ENCODE measurements around the gene XDH.

The XDH gene

DNA sequence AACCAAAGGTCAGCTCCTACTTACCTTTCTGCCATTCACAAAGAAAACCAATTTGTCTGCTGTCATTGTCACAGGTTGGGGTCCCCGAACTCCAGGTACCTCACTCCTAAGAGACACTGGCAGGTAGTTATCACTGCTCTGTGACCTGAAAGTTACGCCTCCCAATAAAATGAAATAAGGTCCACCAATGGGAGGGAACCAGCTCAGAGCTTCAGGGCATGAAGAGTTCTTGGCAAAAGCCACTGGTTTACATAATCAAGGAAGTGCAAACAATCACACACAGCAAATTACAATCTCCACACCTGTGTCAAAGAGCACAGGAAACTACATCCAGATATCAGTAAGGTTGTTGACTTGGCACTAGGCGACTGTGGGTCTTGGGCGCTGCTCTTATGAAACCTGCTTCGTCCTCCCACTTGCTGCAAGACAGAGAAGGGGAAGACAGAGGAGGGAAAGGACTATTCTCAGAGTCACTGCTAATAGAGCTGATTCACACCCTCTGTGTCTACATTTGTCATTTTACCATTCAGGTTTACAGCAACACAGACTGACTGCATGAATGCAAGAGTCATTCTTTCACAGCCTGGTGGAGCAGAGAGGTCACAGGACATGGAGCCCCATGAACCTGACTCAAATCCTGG, at the start of gene XDH:
XDH (minus strand) TSS at position 142 of the 641 bp plus-strand sequence; CDS start at position 66, 76 bp downstream.
- no peak for DNase-seq (ENCODE audit: low read depth)

DNA sequence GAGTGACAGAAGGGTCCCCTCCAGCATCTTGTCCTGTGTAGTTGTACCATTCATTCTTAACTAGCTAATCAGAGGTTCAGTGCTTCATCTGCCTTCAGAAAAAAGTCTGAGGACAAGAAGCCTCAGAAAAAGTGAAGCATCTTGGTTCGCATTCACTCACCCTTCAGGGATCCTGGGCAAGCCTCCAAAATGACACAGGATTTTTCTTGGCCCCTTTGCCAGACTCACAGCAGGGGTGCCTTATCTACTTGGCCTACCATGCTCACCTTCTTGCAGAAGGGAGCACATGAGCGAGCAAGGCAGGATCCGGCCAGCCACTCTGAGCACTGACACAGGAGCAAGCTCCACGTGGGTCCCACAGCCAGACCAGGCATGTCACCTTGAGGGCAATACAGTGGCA, 43.1 kb upstream of the XDH start:
- DNase-seq (ENCODE audit: low read depth) = no peak

DNA sequence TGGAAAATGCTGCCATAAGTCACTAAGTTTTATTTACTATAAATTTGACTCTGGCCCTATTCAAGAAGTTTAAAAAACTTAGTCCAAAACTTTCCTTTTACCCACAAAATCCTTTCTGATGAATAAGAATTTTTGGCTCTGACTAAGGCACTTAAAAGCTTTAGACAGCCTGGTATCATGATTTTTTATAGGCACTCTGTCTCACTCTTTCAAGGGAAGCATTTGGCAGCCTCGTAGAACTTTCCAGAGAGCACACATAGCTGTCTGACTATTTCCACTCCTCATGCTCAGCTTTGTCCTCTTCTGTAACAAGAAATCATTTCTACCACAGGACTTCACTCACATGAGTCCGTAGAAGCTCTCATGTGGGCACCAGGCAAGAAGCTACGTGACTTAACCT, 32.3 kb upstream of the XDH start:
- no peak for DNase-seq (ENCODE audit: low read depth)

DNA sequence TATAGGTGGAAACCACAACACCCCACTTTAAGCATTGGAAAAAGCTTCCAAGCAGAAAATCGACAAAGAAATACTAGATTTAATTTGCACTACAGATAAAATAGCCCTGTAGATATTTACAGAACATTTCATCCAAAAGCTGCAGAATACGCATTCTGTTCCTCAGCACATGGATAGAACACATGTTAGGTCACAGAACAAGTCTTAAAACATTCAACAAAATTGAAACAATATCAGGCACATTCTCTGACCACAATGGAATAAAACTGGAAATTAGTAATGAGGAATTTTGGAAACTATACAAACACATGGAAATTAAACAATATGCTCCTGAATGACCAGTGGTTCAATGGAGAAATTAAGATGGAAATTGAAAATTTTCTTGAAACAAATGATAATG, 27.8 kb upstream of the XDH start:
- DNase-seq (ENCODE audit: low read depth) = no peak

DNA sequence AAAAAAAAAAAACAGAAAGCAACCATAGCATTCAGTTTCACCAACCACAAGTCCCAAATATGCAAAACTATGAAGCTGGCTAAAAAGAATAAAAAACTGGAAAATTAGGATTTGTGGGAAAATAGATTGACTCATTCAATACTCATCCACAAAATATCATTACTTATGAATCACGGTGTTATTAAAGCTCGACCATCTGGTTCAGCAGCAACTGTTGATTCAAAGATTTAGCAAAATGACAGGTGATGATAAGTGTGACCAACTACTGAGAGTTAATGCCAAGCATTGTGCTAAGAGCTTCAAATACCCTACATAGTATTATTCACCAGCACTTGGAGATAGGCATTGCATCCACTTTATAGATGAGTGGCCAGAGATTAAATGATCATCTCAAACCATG, 26.2 kb upstream of the XDH start:
- no peak for DNase-seq (ENCODE audit: low read depth)

DNA sequence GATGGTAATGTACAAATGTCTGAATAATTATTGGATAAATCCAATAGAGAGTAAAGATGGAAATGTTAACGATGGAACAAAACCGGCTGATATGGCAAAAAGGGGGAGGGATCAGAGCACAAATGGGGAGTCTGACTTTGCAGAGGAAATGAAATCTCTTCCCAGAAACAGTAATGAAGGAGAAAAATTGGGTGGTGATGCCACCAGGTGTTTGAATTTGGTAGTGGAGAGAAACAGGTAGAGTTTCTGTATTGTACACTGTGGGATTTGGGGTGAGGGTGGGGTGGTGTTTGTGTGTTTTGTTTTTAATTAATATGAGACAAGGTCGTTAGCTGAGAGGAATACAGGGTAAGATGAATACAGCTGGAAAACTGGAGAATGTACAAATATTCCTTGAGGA, 20.4 kb upstream of the XDH start:
- DNase-seq (ENCODE audit: low read depth) = no peak

DNA sequence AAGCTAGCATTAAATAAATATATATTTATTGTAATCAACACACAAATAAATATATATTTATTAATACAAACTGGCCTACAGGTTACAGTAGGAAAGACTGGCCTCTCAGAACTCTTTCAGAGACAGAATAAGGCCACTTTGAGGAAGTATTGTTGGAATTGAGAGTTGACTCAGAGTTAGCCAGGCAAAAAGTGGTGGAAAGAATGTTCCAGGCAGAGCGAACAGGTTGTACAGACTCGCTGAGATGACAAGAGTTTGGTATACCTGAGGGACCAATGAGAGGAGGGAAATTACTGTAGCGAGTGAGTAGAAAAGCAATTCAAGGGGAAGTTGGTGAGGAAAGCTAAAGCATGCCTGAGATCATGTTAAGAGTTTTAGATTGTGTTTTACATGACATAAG, 19.0 kb upstream of the XDH start:
- DNase-seq (ENCODE audit: low read depth) = no peak

DNA sequence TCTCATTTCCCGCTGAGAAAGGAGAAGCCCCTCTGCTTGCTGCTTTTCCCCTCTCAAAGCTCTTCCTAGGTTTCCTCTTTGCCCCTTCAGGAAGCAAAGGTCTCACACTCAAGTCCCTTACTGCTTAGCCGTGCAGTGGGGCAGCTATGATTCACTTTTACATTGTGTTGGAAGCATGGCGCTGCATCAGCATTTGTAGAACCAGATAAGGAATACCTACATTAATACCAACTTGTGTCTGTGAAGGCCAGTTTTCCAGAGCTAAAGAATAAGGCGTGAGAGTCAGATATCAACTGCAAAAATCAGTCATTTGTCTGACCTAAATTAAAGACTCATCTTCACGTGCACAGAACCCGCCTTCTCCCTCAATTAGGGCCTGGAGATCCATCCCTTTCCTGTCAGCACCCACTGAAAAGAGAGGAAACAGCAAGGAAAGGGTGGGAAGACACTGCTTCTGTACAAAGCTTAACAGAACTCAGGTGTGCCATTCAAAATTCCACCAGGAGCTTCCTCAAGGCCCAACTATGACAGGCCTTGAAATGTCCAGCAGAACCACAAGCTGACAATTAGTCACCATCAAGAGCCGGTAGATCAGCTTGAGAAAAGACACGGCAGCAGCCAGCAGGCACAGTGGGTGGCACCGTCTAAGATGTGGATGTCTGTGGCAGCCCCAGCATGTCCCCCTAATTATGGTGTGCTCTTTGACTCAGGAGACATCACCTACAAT, 16.1 kb upstream of the XDH start:
- DNase-seq (ENCODE audit: low read depth) = no peak

DNA sequence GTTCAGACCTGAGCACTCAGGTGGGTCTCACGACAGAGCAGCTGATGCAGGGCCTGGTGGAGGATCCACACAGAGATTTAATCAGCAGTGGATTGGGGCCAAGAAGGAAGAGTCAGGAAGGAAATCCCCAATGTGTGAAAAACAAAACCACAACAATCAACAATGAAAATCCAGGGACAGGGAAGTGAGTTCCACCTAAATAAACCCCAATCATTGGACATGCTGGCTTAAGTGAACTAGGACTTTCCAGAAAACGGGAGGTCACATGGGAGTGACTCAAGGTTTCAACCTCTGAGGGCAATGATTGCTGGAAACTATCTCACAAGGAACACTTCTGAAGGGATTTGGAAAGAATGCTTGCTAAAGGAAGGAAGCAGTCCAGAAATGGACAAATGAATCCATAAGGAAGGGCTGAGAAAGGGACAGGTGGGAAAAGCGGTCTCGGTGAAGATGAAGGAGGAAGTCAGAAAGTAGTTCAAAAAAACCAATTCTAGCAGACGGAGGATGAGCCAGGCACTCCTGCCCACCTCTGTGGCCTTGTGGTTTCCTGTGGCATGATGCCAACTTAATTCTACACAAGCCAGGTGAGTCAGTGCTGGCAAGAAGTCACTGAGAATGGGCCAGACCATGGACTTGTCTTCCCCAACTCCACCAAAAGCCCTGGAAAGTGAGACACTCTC, 15.4 kb upstream of the XDH start:
- peak; percentile 2 for DNase-seq (ENCODE audit: low read depth)

DNA sequence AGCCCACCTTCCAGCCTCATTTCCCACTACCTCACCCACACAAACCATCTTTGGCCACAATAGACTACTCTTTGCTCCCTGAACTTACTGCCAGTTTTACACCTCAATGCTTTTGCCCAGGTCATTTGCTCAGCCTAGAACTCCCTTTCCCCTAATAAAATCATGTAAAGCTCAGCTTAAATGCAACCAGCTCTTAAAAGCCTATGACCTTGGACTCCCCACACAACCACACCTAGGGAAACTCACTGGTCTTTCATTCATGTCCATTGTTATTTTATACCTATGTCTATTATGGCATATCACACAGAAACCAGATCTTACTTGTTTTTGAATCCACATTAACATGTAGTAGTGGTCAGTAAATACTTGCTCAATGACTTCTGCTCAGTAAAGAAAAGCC, 14.5 kb upstream of the XDH start:
- DNase-seq (ENCODE audit: low read depth) = no peak

DNA sequence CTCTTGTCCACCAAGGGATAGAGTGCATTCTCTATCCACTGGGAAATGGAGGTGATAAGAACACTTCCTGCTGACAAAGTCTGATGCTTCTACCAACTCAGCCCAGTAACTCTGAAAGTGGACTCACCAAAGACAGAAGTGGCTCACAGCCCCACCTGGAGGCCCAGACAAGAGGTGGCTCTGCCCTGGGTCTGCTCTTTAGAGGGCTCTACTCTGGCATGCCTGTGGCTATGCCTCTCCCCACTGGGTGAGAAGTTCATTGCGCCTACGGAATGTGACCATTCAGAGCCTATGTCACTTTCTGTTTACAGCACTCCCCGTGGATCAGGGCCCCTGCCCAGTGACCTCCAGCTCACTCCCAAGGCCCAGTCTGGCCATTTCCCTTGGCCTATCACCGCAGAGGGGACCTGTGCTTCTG, 13.5 kb upstream of the XDH start:
- DNase-seq (ENCODE audit: low read depth) = no peak

DNA sequence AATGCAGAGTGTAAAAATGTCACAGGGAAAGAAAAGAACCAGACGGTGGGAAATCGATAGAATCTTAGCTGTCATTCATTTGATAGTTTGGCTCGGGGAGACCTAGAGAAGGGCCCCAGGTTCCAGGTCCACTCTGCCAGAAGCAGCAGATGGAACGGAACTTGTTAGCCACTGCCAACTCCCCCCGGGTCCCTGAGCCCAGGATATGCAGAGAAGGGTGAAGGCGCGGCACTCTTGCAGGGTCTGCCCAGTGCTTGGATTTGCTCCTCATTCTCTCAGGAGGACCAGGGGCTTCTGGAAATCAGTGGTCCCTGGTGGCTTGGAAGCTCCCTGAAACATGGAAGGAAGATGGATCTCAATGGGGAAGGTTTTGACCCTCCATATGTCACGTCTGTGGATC, 11.6 kb upstream of the XDH start:
- no peak for DNase-seq (ENCODE audit: low read depth)

DNA sequence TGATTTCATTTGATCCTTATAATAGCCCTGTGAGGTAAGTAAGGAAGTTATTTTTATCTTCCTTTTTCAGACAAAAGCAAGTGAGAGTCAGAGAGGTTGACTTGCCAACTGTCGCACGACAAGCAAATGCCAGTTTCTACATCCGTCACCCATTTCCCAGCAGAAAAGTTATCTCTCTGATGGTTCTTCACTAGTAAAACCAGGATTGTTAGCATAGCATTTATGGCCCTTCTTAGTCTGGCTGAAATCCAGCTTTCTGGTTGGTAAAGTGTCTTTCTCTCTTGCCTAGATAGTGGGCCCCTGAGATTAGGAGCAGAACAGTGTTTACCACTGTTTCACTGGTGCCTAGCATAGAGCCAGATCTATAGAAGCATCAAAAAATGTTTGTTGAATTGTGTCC, 7.1 kb upstream of the XDH start:
- no peak for DNase-seq (ENCODE audit: low read depth)

DNA sequence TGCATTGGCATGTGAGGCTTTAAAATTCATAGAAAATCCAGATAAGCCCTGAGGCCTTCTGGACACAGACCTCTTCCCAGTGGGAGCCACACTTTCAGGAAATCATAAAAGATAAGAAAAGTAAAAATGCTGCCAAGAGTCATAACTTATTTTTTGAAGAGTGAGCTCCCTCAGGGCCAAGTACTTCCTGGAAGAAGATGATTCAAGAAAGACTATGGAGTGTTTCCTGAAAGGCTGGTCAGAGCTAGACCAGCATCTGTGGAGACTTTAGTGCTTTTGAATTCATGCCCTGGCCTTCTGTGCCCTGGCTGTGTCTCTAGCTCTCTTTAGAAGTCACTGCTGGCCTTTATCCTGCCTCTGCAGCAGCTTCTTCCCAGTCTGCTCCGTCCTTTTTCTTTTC, 6.4 kb upstream of the XDH start:
- no peak for DNase-seq (ENCODE audit: low read depth)

DNA sequence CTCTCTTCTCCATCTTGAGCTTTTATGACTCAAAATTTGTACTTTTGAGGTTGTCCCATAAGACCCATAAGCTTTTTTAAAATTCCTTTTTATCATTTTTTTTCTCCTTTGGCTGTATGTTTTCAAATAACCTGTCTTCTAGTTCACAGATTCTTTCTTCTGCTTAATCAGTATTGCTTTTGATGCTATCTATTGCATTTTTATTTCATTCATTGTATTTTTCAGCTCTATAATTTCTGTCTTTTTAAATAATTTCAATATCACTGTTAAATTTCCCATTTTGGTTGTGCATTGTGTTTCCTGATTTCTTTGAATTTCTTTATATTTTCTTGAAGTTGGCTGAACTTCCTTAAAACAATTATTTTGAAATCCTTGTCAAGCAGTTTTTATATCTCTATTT, 4.8 kb upstream of the XDH start:
- DNase-seq (ENCODE audit: low read depth) = no peak

DNA sequence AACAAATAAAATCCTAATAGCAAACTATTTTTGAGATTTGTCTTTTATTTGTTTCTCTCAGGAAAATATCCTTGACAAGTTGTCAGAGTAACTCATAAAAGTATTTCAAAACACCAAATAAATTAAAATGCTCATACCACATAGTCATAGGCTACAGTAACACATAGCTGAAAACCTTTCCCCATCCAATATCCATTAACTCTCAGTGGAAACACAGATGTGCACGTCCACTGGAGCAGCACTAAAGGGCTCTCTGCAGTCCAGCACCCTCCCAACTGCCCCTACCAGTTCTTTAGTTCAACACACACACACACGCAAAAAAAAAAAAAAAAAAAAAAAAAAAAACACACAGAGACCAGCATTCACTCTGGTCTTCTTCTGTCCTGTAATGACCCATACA, 879 bp upstream of the XDH start:
- no peak for DNase-seq (ENCODE audit: low read depth)

DNA sequence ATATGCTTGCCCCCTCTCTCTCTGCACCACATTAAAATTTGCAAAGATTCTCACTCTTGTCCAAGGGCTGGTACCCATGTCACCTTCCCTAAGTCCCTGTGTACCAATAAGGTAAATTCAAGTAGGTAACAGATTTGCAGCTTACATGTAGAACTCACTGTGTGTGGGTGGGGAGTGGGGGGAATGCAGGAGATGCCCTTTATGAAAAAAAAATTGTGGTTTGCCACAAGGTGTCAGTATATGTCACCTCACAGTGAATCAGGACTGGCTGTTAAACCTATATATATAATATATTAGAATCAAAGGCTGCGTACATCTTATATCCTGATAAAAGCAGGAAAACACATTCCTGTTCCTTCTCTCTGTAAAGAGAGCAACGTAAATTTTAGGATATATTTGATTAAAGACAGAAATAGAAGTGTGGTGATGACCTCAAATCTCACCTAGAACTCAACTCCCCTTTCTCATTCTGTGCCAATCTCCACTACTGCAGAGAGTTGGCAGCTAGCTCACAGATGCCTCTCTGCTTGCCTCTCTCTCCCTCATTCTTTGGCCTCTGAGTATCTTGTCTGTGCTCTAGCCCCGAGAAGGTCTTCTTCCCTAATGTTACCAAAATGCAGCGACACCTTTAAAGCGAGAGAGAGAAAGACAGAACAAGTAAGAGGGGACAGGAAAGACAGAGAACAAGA, 536 bp downstream of the XDH start:
- no peak for DNase-seq (ENCODE audit: low read depth)

DNA sequence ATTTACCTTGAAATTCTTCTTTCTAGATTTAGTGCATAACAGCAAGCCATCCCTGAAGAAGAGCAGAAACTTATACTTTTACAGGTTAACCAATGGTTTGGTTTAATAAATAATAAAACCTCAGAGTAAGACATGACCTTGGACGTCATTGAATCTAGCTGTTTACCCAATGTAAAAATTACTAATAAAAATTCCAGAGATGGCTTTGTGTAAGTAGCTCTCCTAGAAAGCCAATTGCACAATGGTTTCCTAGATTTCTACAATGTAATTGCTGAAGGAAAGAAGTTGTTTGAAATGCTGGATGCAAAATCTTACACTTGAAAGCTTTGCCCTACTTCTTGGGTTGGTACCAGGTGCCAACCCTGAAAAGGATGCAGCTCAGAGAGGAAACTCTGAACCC, 1.5 kb downstream of the XDH start:
- DNase-seq (ENCODE audit: low read depth) = no peak

DNA sequence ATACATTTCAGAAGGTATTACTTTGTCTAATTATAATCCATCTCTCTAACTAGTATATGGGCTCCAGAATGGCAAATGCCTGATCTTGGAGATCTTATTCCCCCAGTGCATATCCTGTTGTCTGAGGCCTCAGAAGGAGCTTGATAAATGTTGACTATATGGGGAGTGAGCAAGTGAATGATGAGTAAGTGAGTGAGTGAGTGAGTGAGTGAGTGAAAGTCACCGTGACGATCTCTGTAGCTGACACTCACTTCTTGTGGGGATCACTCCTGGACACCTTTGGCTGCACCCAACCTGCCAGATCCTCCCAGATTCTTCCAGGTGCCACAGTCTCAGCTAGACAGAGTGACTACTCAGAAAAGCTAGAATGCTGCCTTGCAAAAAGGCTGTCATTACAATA, 2.8 kb downstream of the XDH start:
- DNase-seq (ENCODE audit: low read depth) = no peak

DNA sequence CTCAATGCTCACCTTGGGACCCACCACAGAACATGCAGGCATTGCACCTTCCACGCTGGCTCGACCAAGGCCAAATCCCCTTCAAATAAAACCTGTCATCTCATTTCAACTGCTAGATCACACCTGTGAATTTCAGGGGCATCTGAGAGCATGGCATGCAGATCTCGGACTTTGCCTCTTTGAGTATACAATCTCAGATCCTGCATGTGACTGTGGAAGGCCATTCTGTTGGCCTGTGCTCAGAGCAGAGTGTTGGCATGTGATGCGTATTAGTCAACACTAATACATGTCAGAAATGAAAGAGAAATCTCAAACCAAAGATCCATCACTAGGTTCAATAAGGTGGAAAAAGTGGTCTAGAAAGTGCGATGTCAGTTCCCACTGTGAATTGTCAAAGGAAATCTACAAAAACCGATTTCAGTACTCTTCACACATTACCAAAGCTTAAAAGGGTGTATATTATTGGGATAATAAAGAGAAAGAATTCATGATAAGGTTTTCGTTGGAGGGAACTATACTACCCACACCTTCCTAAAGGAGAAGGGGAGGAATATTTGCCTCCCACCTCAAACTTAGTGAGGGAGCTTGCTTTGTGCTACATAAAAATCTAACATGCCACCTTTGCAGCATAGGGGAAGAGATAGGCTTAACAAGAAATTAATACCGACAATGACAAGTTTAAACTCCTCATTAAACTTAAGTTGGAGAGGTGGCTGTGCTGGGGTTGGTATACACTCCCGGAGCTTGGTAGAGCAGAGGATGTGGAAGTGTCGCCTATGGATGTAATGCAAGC, 7.8 kb downstream of the XDH start:
- no peak for DNase-seq (ENCODE audit: low read depth)

DNA sequence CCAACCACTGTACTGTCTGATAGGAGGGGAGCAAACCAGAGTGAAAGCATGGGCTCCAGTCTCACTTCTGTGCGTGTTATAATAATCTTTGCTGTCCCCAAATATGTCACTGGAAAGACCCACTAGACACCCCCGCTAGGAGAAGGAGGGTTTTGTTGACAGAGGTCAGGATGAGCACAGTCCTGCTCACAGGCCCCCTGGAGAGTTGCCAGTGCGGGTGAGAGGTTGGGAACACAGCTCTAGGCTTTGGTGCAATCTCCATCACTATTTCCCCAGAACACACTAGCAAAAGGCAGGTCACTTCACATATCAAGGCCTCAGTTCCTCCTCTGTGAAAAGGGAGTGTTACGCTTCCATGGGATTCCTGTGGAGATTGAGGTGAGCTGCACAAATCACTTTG, 9.7 kb downstream of the XDH start:
- DNase-seq (ENCODE audit: low read depth) = no peak

DNA sequence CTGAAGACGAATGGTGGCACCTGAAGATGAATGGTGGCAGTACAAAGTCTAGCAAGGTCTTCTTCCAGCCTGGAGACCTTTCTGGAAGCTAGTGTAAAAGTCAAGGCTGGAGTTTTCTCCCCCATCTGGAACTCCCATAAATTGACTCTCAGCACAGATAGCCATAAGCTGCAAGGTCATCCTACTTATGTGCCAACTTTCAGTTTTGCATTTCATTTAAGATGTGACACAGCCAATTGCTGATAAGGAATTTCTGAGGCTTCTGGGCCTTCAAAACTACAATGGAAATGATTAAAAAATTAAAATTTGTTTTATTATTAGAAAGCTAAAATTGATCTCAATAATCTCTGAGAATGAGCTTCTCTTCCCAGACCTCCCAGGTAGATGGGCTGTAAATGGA, 10.2 kb downstream of the XDH start:
- no peak for DNase-seq (ENCODE audit: low read depth)
